OCI-M1 (cell line): Measurements from ENCODE around the gene TBX6.
A peak's percentile ranks its signal among the peaks of the same experiment; 100 is the strongest.

Source experiments
- DNase-seq: peaks from one replicate; lab custom pipeline; 2025; lab: John Stamatoyannopoulos, UW

The TBX6 gene

DNA sequence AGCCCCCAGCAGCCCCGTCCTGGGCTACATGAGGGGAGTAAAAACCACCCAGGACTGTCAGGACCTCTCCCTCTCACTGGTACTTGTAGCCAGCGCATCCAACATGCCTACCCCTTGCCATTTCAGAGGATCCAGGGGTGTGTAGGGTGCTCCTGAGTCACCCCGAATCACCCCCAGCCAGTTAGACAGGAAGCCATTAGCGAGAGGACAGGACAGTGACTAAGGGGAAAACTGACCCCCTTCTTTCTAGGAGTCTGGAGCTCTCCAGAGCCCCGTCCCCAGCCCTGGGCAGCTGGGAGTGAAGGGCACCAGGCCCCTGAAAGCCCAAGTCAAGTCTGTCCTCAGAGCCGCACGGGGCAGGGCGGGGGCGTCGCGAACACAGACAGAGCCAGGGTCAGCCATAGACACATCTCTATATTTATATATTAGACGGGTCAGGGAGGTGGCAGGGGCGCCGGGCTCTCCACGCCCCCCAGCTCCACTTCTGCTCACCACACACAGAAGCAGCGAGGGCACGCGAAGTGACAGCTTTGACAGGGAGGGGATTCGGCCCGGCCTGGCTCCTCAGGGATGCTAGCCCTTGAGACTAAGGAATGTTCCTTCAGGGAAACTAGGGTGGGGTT is 22.1 kb upstream of the TBX6 start:
- no peak for DNase-seq

DNA sequence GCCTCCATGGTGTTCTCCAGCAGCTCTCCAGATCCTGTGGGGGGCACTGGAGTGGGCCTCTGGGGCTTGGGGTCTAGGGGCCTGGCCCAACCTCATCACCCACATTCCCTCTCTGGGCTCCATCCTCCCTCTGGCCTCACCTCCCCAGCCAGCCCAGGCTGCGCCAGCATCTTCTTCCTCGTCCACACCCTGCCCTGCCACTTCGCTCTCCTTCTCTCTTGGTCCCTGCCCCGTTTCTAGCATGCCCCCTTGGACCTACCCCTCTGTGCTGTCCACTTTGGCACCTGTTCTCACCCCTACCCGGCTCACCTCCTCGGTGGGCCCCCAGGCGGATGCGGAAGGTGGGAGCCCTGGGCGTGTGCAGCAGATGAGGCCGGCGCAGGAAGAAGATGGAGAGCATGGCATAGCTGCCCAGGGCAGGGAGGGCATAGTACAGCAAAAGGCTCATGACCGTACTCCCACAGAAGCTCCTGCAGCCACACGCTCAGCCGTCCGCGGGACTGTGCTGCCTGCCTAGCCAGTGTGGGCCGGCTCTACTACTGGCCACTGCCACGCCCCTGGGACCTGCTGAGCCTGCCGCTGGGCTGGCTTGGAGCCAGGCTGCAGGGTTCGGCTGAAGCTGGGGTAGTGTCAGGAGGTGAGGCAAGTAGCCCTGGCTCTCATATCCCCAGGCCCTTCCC is 21.4 kb upstream of the TBX6 start, which contains the start of gene GDPD3:
TSS of gene GDPD3 (minus strand) at position 507 of the 680 bp plus-strand sequence. CDS start at position 448, 59 bp downstream.
- no peak for DNase-seq

DNA sequence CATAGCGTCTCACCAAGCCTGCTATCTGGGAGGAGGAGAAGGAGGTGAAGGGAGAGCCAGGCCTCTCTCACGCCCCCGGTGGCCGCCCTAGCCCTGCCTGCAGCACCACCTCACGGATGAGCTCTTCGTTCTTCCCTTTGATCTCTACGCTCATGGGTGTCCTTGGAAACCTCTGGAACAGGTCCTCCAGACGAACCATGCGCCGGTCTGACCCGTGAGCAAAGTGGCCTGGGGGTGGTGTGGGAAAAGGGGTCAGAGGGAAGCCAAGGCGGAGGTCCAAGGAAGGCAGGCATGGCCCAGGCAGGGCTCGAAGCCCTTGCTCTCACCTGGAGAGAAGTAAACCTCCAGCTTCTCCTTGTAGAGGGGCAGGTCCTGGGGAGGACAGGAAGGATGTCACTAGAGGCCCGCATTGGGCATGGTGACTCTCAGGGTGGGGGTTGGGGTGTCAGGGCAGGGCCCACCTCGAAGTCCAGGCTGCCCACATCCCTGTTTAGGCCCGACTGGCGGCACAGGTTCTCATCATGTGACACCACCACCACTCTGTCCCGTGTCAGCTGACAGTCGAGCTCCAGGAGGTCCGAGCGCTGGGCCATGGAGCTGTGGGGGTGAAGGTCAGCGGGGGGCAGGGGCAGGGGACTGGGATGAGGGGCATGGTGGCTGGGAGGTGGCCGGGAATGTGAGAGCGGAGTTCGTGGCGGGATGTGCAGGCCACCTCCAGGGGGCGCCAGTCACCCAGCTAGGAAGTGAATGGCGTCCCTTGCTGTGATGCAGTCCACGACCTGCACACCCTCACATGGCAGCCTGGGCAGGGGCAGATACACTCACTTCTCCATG is 20.7 kb upstream of the TBX6 start:
- DNase-seq = peak; percentile 80

DNA sequence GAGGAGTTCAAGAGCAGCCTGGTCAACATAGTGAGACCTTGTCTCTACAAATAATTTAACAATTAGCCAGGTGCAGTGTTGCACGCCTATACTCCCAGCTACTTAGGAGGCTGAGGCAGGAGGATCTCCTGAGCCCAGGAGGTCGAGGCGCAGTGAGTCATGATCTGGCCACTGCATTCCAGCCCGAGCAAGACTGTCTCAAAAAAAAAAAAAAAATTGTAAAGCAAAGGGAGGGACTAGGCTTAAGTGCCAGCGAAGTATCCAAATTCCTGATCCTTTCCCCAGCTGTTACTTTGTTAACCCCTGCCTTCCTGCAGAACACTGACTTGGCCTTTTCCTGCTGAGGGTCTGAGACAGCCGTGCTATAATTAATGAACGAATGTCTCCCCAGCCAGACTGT is 18.9 kb upstream of the TBX6 start:
- DNase-seq = no peak

DNA sequence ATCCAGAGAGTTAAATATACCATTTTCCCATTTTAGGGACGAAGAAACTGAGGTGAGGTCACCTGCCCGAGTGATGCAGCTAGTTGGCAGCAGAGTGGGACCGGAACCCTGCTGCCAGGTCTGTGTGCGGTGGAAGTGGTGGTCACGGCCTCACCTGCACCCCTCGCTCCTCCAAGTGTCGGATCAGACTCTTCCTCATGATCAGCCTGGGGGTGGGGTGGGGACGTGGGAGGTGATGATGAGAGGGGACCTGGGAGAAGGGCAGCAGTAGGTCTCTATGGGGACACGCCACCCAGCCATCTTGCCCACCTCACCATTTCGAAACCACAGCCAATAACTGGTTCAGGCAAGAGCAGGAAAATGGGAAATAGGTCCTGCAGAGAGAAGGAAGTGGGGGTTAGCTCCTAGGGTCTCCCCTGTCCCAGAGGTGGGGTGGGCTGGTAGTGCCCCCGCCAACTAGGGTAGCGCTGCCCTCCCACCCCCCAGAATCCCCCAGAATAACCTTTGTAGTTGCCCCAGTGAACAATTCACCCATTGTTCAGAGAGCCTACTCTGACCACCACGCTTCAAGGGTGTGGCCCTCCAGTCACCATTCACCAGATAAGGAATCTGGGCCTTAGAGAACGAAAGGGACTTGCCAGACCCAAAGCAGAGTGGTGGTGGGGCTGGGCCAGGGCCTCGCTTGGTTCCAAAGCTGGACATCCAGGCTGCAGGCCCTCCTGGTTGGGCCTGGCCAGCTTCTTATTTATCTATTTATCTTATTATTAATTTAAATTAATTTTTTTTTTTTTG is 16.5 kb upstream of the TBX6 start:
- DNase-seq = peak; percentile 52

DNA sequence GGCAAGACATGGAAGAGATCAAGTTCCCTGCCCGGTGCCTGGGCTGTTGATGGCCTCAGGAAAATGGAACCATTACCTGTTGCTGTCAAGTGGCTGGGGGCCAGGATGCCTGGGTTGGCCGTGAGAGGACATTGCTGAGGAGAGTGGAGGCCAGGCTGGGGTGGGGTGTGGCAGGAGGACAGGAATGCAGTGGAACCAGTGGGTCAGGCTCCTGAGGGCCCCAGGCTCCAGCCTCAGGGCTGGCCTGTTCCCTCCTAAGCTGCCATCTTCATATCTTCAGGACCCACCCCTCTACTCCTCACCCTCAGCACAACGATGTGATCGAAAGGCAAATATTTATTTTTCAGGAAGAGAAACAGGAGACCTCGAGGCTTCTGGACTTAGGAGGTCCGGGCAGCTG is 12.8 kb upstream of the TBX6 start:
- DNase-seq = no peak

DNA sequence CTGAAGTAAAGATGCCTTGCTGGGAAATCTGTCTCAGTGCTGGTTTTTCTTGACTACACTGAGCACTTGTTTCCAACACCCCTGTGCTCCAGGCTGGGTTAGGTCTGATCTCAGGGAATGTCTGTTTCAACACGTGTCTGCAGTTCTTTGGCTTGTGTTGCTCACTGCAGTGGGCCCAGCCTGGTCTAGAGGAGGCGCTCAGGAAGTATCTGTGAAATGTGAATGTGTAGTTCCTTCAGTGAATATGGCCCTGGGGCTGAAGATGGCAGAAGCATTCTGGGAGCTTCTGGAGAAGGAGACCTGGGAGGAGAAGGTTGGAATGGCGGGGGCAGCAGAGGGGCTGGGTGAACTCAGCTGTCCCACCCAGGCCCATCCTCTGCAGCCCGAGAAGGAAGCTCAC is 12.4 kb upstream of the TBX6 start:
- no peak for DNase-seq

DNA sequence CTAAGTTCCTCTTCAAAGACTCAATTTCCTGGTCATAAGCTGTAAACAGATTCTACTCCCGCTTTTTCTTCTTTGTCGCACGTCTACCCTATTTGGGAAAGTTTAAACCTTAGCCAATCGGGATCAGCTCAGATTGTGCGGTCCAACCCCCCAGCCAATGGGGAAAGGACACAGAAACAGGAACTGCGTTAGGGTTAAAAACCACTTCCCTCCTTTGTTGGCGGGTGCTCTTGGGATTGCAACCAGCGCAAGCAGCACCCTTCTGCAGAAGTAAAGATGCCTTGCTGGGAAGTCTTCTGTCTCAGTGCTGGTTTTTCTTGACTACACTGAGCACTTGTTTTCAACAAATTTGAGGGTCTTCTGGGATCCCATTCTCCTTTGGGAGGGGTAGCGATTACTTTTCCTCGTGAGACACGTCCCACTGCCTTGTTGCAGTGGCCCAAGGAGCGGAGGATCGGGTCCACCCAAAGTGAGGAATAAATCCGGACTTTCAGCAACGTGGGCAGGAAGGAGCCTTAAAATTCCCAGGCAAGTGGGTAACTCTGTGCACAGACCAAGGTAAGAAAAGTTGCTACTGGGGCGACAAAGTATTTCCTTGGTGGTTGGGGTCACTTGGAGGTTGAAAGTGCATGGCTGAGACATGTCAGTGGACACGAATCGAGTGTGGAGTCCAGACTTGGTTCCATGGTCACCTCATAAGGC is 5.3 kb upstream of the TBX6 start:
- peak; percentile 36 for DNase-seq

DNA sequence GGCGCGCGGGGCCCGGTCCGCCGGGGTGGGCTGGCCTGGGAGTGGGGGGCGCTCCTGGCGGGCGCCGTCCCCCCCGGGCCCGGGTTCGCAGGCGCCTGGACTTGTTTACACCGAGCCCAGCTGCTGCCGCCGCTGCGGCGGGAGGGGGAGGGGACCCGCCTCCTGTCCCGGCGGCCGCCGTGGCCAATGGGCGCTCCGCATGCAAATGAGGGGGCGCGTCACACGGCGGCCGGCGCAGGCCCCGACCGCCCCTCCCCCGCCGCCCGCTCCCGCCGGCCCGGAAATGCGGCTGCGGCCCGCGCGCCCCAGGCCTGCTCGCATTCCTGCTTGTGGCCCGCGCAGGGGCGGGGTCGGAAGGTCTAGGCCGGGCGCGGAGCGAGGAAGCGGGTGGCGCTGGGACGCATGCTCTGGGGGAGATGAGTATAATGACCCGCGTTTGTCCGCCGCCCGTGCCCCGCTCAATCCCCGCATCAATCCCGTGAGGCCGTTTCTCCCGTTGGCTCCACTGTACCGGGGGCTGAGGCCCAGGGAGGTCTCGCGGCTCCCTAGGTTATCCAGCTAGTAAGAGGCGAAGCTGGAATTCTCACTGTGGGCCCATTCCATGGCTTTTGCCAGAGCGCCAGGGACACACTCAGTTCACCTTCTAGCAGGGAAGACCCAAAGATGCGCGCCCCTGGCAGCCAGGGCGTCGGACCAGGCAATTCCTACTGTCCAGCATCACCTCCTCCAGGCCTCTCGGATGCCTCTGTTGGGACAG is 4.6 kb upstream of the TBX6 start, which contains the start of gene YPEL3:
TSS of gene YPEL3 (minus strand) at position 109 of the 757 bp plus-strand sequence. CDS start 731 bp downstream, outside the sequence.
- DNase-seq = peak; percentile 95

DNA sequence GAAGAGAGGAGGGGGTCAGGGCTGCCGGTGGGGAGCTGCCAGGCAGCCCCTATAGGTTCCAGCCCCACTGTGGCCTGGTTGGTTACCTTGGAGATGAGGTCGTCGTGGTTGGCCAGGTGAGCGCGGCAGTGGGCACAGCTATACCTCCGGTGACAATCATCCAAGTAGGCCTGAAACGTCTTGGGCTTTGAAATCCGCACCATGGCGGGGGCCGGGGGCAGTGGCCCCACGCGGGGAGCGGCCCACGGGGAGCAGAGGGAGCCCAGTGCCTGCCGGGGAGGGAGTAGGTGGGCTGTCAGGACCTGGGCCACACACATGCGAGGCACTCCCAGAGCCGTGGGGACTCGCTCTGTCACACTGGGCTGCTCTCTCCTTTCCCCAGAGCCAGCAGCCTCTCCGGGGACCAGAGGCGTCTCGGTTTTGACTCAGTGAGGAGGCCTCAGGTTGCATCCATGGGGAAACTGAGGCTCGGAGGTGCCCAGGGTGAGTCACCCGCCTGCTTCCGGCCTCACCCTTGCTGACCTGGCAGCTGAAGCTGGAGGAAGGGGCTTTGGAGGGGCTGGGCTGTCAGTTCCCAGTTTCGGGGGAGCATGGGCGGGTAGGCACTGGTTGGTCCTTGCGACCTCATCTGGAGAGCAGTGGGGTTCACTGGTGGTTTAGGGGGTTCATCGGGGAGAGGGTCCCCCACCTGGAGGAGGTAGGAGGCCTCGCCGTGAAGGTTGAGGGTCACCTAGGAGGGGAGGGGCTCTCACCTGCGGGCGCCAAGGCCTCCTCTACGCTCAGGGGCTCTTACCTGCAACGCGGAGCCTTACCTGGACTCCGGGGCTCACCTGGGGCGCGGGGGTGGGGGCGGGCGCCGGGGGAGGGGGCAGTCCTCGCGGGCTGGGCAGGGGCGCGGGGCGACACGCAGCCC is 3.7 kb upstream of the TBX6 start:
- DNase-seq = no peak

DNA sequence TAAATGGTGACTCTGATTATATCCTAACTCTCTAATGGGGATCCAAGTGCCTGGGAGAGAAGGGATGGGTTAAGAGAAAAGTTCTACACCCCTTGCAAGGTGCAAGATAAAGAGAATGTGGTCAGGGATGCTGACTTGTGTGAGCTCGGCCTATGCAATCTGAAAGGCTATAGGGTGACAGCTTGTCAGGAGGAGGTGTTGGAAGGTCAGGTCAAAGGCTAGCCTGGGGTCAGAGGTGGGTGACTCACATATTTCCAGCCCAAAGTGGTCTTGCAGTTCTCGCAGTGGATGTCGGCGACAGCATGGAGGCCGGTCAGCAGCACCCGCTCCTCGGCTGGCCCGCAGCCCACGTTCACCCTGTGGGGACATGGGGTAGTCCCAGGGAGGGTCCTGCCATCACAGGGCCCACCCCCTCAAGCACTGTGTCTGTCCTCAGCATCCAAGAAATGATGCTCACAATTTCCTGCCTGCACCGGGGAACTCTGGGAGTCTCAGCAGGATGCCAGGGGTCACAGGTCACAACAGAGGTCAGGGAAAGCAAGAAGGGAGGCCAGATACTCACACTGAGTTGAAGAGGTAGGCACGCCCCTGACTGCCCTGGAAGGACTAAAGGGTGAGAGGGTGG is 2.9 kb upstream of the TBX6 start:
- DNase-seq = no peak

DNA sequence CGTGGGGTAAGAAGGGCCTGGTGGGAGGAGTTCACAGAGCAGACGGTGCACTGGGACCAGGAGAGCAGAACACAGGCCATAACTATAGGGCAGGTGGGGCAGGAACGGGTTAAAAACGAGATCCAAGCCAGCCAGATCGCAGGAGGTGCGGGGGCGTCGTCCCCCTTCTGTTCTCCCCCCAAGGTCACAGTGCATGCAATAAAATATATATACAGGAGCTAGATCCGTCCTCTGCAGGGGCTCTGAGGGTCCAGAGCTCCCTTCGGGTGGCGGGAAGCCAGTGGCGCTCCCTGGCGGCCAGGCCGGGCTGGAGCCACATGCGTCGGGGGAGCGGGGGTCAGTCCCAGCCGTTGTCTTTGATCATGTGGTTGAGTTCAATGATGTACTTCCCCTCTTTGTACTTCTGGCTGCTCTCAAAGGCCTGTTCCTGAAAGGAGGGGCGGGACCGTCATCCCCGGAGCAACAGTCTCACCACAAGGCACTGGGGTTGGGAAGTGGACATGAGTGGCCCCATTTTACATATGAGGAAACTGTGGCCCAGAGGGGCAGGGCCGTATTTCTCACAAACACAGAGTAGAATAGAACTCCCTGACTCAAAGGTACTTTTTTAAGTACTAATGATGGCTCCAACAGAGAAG is 768 bp upstream of the TBX6 start:
- DNase-seq = peak; percentile 99

DNA sequence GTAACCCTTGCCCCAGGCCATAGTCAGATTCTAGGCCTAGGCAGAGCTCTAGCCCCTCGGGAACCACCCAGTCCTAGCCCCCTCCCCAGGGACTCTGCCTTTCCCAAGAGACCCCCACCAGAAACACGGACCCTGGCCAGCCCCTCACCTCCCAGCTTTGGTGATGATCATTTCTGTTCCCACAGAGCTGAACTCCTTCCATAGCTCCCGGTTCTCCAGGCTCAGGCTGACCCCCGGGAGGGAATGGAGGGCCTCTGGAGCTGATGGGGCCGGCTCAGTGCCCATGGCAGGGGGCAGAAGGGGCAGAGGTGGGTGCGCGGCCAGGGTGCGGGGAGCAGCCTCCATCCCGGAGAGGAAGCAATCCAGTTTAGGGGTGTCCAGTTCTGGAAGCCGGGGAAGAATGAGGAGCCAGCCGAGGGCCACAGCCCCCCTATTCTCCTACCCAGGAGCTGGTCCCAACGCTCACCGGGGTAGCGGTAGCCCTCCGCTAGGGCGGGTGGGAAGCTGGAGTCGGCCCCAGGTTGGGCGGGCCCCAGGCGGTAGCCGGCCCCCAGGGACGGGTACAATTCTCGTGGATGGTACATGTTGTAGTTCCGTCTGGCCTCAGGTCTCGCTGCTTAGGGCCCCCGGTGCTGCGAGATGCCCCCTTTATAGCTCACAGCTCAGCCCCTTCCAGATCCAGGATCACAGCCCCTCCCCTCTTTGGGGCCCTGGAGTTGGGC is 953 bp downstream of the TBX6 start:
- no peak for DNase-seq

DNA sequence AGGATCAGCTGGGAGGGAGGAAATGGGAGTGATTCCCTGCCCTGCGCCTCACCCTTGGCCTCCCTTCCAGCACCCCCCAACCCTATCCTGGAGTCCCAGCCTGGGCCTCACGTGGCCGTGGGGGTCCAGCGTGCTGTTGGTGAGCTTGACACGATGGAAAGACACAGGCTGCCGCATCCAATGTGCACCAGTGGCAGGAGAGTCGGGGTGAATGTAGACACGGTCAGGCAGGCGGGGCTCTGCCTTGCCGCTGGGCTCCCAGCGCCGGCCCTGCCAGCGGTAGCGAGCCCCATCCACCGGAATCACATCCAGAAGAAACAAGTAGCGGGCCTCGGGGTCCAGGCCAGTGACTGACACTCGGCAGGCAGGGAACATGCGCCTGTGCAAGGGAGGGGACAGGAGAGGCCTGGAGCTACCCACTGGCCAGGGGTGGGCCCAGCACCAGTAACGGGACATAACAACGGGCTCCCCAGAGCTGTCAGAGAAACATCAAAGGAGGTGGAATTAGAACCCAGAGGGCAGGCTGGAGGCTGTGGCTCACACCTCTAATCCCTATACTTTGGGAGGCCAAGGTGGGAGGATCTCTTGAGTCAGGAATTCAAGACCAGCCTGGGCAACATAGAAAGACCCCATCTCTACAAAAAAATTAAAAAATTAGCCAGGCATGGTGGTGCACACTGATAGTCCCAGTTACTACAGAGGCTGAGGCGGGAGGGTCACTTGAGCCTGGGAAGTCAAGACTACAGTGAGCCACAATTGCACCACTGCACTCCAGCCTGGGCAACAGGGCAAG is 2.7 kb downstream of the TBX6 start:
- no peak for DNase-seq

DNA sequence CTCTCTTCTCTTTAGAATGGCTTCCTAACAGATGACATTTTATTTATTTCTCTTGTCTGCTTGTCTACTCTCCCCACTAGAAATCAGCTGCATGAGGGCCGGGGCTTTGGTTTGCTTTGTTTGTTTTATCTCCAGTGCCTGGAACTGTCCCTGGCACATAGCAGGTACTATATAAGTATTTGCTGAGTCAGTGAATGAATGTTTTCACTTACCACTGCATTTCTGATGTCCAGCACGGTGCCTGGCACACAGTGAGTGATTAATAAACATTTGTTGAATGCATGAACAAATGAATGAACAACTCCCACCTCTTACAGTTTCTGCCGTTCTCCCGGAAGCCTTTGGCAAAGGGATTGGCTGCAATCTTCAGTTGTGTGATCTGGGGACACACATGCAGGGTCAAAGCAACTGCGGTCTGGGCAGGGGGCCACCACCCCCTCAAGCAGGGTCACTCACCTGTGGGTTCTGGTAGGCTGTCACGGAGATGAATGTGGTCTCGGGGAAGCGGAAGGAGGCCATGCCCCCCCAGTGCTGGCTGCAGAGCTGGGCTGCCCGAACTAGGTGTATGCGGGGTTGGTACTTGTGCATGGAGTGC is 3.4 kb downstream of the TBX6 start:
- DNase-seq = no peak

DNA sequence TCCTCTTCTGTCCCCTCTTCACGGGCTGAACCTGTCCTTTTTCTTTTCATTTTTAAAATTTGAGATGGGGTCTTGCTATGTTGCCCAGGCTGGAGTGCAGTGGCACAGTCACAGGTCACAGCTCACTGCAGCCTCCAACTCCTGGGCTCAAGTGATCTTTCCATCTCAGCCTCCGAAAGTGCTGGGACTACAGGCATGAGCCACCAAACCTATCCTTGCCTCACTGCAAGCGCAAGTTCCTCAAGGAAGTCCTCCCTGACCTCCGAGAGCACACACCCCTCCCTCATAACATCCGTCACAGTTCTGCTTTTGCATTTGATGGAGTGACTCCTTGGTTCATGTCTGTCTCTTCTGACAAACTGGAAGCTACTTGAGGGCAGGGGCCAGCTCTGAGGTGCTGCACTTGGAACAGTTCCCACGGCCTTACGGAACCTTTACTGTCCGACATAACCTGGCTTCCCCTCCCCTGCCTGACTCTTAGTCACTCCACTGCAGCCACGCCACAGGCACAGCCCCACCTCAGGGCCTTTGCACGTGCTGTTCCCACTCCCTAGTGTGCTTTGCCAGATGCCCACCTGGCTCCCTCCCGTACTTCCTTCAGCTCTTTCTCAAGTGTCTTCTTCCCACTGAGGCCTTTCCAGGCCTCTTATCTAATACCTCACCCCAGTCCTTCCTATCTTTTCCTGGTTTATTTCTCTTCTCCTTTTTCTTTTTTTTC is 4.4 kb downstream of the TBX6 start:
- DNase-seq = peak; percentile 35
